CD14-positive monocyte (primary cell): ENCODE data around the gene RAB5A. TPM values are rescaled to one million over a fixed set of nuclear protein-coding genes. Genes with fewer than 3 reads are reported as not detected.
"Not testable (repeated sequence)": the region's sequence is repeated elsewhere in the genome, so short reads cannot be mapped to it uniquely, and the experiment has no call there.

Source experiments
- DNase-seq, 3 donors: peaks; one replicate each; pipeline ENCODE4 v3.0.0-alpha.2; 2011 to 2022
- H2AFZ ChIP-seq: 2 replicates; pipeline ENCODE4 v1.6.0; 2012; ENCODE audit warnings: mild to moderate bottlenecking, low read depth, low read length, inconsistent platforms; ENCODE audit not compliant: insufficient read depth, poor library complexity, severe bottlenecking
- H3K27ac ChIP-seq, 2 donors: 1 replicate in 1 of 2; 2 replicates in 1 of 2; pipeline ENCODE4 v1.5.1; 2012 to 2013; ENCODE audit warnings: low read length in 2 of 2, control low read depth in 1 of 2, inconsistent platforms in 1 of 2, low read depth in 1 of 2, mild to moderate bottlenecking in 1 of 2
- H3K27me3 ChIP-seq, 2 donors: one replicate each; pipeline versions ENCODE4 v1.6.0 to v1.6.1; 2011 to 2013; ENCODE audit warnings: low read length in 2 of 2; ENCODE audit not compliant: control insufficient read depth in 2 of 2, insufficient read depth in 2 of 2
- H3K36me3 ChIP-seq, 2 donors: replicated peaks in 1 of 2; 1 replicate in 1 of 2; 2 replicates in 1 of 2; pipeline versions ENCODE4 v1.5.1 to v1.6.1; 2012 to 2013; ENCODE audit warnings: low read length in 2 of 2, control low read depth in 1 of 2, inconsistent platforms in 1 of 2, mild to moderate bottlenecking in 1 of 2; ENCODE audit not compliant: insufficient read depth in 2 of 2, control insufficient read depth in 1 of 2
- H3K4me1 ChIP-seq, 2 donors: 1 replicate in 1 of 2; 2 replicates in 1 of 2; pipeline versions ENCODE4 v1.5.1 to v1.6.1; 2012 to 2013; ENCODE audit warnings: low read length in 2 of 2, control low read depth in 1 of 2, inconsistent platforms in 1 of 2, mild to moderate bottlenecking in 1 of 2, moderate library complexity in 1 of 2; ENCODE audit not compliant: insufficient read depth in 2 of 2, control insufficient read depth in 1 of 2
- H3K4me2 ChIP-seq: replicated peaks from 2 replicates; pipeline ENCODE3; 2012; ENCODE audit warnings: low read length, moderate library complexity, mild to moderate bottlenecking; ENCODE audit not compliant: poor library complexity, severe bottlenecking; ENCODE audit errors: extremely low read depth
- H3K4me3 ChIP-seq, 3 experiments: fragments of 200-600 bp in 1 of 3; sonication (generic) in 1 of 3; replicated peaks in 1 of 3; 1 replicate in 2 of 3; 2 replicates in 1 of 3; pipeline ENCODE4 v1.5.1; 2011 to 2013; ENCODE audit warnings: low read length in 3 of 3, mild to moderate bottlenecking in 3 of 3, control low read depth in 2 of 3, low read depth in 2 of 3, inconsistent platforms in 1 of 3, moderate library complexity in 1 of 3
- H3K79me2 ChIP-seq: 2 replicates; pipeline ENCODE4 v1.6.0; 2012; ENCODE audit warnings: mild to moderate bottlenecking, control low read depth, inconsistent platforms, low read length, moderate library complexity; ENCODE audit not compliant: insufficient read depth
- H3K9ac ChIP-seq: 2 replicates; pipeline ENCODE4 v1.6.0; 2017; ENCODE audit warnings: low read length, mild to moderate bottlenecking; ENCODE audit not compliant: insufficient read depth, poor library complexity, severe bottlenecking
- H3K9me3 ChIP-seq, 2 donors: replicated peaks in 1 of 2; 1 replicate in 1 of 2; 2 replicates in 1 of 2; pipeline versions ENCODE4 v1.5.1 to v1.6.1; 2012 to 2013; ENCODE audit warnings: low read length in 2 of 2, control low read depth in 1 of 2; ENCODE audit not compliant: control insufficient read depth in 1 of 2, insufficient read depth in 1 of 2
- H4K20me1 ChIP-seq: 2 replicates; pipeline ENCODE4 v1.6.0; 2012; ENCODE audit warnings: mild to moderate bottlenecking, low read length, control low read depth, moderate library complexity; ENCODE audit not compliant: insufficient read depth
- H3K27ac Mint-ChIP-seq, 7 donors: one replicate each; pipeline ENCODE4 v1.8.0; 2020; ENCODE audit warnings: mild to moderate bottlenecking in 7 of 7, mixed read lengths in 7 of 7, moderate library complexity in 6 of 7, inconsistent platforms in 2 of 7
- H3K27me3 Mint-ChIP-seq, 3 donors: one replicate each; pipeline ENCODE4 v1.8.0; 2021 to 2022; ENCODE audit warnings: low read depth in 3 of 3, mild to moderate bottlenecking in 3 of 3, mixed read lengths in 3 of 3, moderate library complexity in 3 of 3, inconsistent platforms in 1 of 3
- H3K36me3 Mint-ChIP-seq, 2 donors: one replicate each; pipeline ENCODE4 v1.8.0; 2020; ENCODE audit warnings: mixed read lengths in 2 of 2, inconsistent platforms in 1 of 2, mild to moderate bottlenecking in 1 of 2
- H3K4me1 Mint-ChIP-seq: one replicate; pipeline ENCODE4 v1.8.0; 2020; ENCODE audit warnings: mild to moderate bottlenecking, mixed read lengths
- H3K4me3 Mint-ChIP-seq, 2 donors: one replicate each; pipeline ENCODE4 v1.8.0; 2020; ENCODE audit warnings: mild to moderate bottlenecking in 2 of 2, mixed read lengths in 2 of 2, moderate library complexity in 1 of 2
- H3K9me3 Mint-ChIP-seq, 7 donors: one replicate each; pipeline ENCODE4 v1.8.0; 2020 to 2022; ENCODE audit warnings: mixed read lengths in 7 of 7, mild to moderate bottlenecking in 6 of 7, moderate library complexity in 6 of 7, inconsistent platforms in 2 of 7
- WGBS: methylation state at CpG from one replicate; pipeline ENCODE4 v1.1.5; 2013; ENCODE audit warnings: missing lambda C conversion rate; ENCODE audit not compliant: insufficient coverage; 5-methylcytosine and 5-hydroxymethylcytosine counted together
- intact Hi-C, 2 donors: fragments of 100-400 bp; cut with micrococcal nuclease; formaldehyde crosslinking; loops; one replicate each; pipeline versions ENCODE4 v1.15.0 to v1.15.1; 2023
- polyA plus RNA-seq, 3 donors: library from polyadenylated mRNA; depleted of rRNA in 1 of 3; unstranded in 2 of 3; stranded (reverse) in 1 of 3; fragments of 300-500 nt in 2 of 3; fragments of >200 nt in 1 of 3; fragmentation: Illumina TruSeq in 2 of 3; gene quantifications; 1 replicate in 2 of 3; 2 replicates in 1 of 3; pipeline ENCODE4 v1.2.3, GENCODE V29; 2012 to 2021
- TF ChIP-seq, protein P1 (sequence below): fragments of 200-600 bp; IDR thresholded peaks from one replicate; pipeline ENCODE4 v1.8.0; 2022; ENCODE audit warnings: antibody characterized with exemption, mild to moderate bottlenecking

RAB5A gene
- polyA plus RNA-seq, 3 donors, result 25.7 to 60.2 (median 33.8) TPM

DNA sequence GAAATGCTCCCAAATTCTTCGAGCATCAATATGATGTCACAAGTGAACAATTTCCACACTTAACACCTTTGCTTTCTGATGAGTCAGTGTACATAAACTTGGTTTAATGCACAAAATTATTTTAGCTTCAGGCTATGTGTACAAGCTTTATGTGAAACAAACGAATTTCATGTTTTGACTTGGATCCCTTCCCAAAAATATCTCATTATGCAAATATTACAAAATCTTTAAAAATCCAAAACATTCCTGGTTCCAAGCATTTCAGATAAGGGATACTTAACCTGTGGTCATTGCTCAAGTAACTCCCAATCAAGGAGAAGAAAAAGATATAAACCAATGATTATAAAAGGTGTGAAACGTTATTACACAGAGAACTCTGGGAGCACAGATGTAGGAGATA, 25.2 kb downstream of the RAB5A start:
- TF ChIP-seq, protein P1, sequence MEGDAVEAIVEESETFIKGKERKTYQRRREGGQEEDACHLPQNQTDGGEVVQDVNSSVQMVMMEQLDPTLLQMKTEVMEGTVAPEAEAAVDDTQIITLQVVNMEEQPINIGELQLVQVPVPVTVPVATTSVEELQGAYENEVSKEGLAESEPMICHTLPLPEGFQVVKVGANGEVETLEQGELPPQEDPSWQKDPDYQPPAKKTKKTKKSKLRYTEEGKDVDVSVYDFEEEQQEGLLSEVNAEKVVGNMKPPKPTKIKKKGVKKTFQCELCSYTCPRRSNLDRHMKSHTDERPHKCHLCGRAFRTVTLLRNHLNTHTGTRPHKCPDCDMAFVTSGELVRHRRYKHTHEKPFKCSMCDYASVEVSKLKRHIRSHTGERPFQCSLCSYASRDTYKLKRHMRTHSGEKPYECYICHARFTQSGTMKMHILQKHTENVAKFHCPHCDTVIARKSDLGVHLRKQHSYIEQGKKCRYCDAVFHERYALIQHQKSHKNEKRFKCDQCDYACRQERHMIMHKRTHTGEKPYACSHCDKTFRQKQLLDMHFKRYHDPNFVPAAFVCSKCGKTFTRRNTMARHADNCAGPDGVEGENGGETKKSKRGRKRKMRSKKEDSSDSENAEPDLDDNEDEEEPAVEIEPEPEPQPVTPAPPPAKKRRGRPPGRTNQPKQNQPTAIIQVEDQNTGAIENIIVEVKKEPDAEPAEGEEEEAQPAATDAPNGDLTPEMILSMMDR, result no peak
- H3K27me3 ChIP-seq, result no peaks in the 10 kb centered on the region
- no peak for DNase-seq
- H3K36me3 ChIP-seq, result peaks cover 31 to 65% of the 10 kb centered on the region in 2 donors
- no peak overlapping the region for H3K4me3 Mint-ChIP-seq
- H3K9me3 Mint-ChIP-seq, result no peaks in the 10 kb centered on the region
- H3K36me3 Mint-ChIP-seq, result peaks cover 38 to 61% of the 10 kb centered on the region in 2 donors
- H3K27ac ChIP-seq, result no peak overlapping the region
- intact Hi-C loops, result no loop called here
- no peaks in the 10 kb centered on the region for H3K27me3 Mint-ChIP-seq
- H3K79me2 ChIP-seq, result peaks cover 66% of the 10 kb centered on the region
- no peak overlapping the region for H3K27ac Mint-ChIP-seq
- H3K4me1 Mint-ChIP-seq, result no peaks in the 10 kb centered on the region
- no peaks in the 10 kb centered on the region for H3K9me3 ChIP-seq
- H3K4me3 ChIP-seq, result no peak overlapping the region
- H2AFZ ChIP-seq, result no peak overlapping the region
- no peak overlapping the region for H3K4me2 ChIP-seq
- no peaks in the 10 kb centered on the region for H3K4me1 ChIP-seq
- WGBS, result no CpG with 5 or more reads among the region's 3 CpGs
- no peak overlapping the region for H3K9ac ChIP-seq
- H4K20me1 ChIP-seq, result peaks cover 82% of the 10 kb centered on the region

DNA sequence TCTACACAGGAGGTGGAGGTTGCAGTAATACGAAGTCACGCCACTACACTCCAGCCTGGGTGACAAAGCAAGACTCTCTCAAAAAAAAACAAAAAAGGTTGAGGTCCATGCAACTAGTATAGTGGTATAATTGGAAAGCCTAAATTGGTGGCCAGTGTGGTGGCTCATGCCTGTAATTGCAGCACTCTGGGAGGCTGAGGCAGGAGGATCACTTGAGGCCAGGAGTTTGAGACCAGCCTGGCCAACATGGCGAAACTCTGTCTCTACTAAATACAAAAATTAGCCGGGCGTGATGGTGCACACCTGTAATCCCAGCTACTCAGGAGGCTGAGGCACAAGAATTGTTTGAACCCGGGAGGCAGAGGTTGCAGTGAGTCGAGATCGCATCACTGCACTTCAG, 42.0 kb downstream of the RAB5A start:
- H3K4me3 Mint-ChIP-seq, H3K4me2 ChIP-seq, H3K4me1 Mint-ChIP-seq, H3K79me2 ChIP-seq, H3K4me1 ChIP-seq, H3K4me3 ChIP-seq, H4K20me1 ChIP-seq, intact Hi-C loops, H3K9ac ChIP-seq, H2AFZ ChIP-seq, H3K9me3 ChIP-seq, H3K27me3 Mint-ChIP-seq, H3K9me3 Mint-ChIP-seq, H3K27me3 ChIP-seq, H3K27ac ChIP-seq, DNase-seq: not testable (repeated sequence)
- Mint-ChIP-seq H3K27ac (peak overlapping the region in 2 of 7 donors; percentile 55 to 76), H3K36me3 (peaks cover 19 to 25% of the 10 kb centered on the region in 2 donors)
- peaks cover 12 to 16% of the 10 kb centered on the region in 2 donors for H3K36me3 ChIP-seq
- 100% methylated on average over 1 of the region's 8 CpGs for WGBS
